Measurements from ENCODE around the gene TSPEAR.

The TSPEAR gene

GRCh38 chr21:44711327-44712202 lies at the start of gene TSPEAR:
TSPEAR (minus strand) TSS chr21:44711572; CDS start chr21:44711514, 58 bp downstream.
- DNase-seq (ENCODE audit: low read depth in 2 of 2), result no peak

- no peak for DNase-seq (ENCODE audit: low read depth in 2 of 2)
Observed at GRCh38 chr21:44760376-44760775, 49.0 kb upstream of the TSPEAR start.

DNA sequence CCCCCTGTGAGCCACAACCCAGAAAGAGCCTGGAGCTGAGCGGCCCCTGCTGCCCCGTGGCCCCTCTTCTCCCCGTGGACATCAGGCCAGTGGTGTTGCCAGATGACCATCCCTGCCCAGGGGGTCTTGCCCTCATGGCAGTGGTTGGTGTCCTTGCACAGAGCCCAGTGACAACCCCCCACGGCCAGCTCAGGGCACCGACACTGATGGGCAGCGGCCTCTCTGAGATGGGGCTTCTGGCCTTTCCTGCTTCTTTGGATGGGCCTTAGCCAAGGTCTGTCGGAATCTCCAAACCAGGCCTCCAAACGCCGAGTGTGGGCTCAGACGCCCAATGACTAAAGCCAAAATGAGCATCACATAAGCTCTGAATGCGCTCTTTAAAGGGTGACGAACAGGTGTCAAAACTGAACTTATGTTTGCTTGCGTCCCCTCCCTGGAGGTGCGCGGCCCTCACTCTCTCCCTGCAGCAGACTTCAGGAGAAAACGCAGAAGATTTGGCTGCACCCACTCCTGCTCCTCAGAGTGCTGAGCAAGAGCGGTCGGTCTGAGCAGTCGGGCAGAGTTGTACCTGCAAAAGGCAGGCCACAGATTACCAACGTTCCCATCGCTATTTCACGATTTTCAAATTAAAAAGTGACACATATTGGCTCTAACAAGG lies 48.4 kb upstream of the TSPEAR start:
- DNase-seq (ENCODE audit: low read depth in 2 of 2), result no peak

GRCh38 chr21:44758781-44759627 lies 47.6 kb upstream of the TSPEAR start:
- no peak for DNase-seq (ENCODE audit: low read depth in 2 of 2)

GRCh38 chr21:44758141-44758561 lies 46.8 kb upstream of the TSPEAR start:
- no peak for DNase-seq (ENCODE audit: low read depth in 2 of 2)

DNA sequence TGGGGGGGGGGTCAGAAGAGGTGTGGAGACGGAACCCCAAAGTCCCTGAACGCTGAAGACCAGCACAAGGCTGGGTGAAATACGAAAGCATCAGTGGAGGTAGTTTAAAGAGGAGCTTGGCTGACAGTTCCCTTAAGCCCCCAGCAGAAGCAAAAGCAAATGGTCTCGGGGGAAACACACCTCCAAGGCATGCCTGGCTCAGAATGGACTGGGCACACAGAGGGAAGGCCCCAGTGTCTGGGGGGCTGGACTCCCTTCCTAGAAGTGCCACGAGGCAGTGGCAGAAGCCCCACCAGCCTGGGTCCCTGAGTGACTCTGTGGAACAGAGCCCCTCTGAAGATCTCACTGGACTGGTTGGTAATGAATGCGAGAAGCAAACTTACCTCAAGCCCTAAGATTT lies 46.4 kb upstream of the TSPEAR start:
- DNase-seq (ENCODE audit: low read depth in 2 of 2), result no peak

DNA sequence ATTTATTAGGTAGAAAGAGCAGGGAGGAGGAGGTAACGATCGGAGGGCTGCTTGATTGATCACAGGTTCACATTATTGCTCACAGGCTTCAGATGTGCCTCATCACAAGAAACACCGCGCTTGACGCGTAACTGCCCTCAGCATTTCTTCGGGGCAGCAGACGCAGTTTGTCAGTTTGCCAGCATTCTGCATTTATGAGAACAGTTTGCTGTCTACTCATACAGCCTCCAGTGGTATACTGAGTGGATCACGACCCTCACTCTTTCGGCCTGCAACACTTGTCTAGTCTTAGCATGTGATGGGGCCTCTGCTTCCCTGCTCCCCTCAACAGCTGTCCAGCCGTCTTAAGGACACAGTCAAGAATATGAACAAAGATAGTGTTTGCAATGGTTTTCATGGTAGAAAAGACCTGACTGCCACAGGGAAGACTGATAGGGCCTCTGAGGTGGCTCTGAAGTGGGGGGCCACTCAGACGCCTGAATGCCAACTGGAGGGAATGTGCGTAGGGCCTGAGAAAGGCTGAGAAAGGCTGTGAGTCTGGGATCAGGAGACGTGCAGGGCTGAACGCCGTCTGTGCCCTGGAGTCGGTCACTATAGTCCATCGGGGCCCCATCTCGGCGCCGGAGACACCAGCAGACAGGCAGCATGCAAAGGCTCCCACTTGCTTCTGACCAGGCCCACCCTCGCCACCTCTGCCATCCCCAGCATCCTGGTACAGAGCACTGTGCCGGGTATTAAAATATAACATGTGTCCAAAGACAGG lies 45.2 kb upstream of the TSPEAR start:
- DNase-seq (ENCODE audit: low read depth in 2 of 2), result no peak

DNA sequence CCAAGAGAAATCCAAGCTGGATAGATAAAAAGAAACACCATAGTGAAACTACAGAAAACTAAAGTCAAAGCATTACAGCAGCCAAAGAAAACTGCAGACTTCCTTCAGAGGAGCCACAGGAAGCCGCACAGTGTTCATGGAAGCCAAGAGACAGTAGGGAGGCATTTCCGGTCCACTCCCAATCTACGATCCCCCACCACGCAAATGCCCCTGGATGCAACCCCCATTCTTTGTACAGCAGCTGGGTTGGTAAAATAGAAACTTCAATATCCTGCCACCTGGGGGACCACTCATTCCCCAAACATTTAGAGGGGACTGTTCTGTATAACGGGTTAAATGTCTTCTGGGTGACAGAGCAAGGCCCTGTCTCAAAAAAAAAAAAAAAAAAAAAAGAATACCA lies 43.9 kb upstream of the TSPEAR start:
- DNase-seq (ENCODE audit: low read depth in 2 of 2), result no peak

- DNase-seq (ENCODE audit: low read depth in 2 of 2), result no peak
Observed at GRCh38 chr21:44753357-44753756, 42.0 kb upstream of the TSPEAR start.

DNA sequence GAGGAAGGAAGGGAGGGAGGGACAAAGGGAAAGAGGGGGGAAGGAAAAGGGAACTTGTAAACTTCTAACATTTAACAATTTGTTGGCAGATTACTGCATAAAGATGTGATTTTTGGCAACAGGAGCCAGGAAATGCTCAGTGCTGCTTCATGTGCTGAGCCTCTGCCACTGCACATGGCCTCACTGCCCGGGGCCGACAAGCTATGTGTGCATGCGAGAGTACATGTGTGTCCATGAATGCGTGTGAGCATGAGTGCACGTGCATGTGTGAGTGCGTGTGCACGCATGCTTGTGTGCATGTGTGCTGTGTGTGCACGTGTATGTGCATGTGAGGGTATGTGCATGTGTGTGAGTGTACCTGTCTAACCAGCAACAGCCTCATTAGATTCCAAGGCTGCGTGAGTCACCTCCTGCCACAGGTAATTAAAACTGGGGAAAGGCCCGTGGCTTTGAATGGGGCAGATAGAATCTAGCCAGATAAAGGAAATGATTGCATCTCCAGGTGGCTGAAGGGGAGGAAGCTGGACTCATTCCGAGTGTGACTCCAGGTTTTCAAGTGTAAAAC lies 41.4 kb upstream of the TSPEAR start:
- no peak for DNase-seq (ENCODE audit: low read depth in 2 of 2)

GRCh38 chr21:44751799-44752636 lies 40.6 kb upstream of the TSPEAR start:
- DNase-seq (ENCODE audit: low read depth in 2 of 2), result no peak

GRCh38 chr21:44751186-44751798 lies 39.9 kb upstream of the TSPEAR start:
- no peak for DNase-seq (ENCODE audit: low read depth in 2 of 2)

DNA sequence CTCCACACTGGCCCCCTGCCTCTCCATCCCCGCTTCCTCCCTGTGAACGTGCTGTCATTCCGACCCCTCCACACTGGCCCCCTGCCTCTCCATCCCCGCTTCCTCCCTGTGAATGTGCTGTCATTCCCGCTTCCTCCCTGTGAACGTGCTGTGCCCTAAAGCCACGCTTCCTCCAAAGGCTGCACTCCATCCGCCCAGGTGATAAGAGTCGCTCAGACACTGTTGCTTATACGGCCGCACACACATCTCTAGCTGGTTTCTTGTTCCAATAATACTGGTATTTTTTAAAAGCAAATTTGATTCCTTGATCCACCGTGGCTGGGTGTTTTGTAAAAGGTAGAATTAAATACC lies 39.3 kb upstream of the TSPEAR start:
- no peak for DNase-seq (ENCODE audit: low read depth in 2 of 2)

DNA sequence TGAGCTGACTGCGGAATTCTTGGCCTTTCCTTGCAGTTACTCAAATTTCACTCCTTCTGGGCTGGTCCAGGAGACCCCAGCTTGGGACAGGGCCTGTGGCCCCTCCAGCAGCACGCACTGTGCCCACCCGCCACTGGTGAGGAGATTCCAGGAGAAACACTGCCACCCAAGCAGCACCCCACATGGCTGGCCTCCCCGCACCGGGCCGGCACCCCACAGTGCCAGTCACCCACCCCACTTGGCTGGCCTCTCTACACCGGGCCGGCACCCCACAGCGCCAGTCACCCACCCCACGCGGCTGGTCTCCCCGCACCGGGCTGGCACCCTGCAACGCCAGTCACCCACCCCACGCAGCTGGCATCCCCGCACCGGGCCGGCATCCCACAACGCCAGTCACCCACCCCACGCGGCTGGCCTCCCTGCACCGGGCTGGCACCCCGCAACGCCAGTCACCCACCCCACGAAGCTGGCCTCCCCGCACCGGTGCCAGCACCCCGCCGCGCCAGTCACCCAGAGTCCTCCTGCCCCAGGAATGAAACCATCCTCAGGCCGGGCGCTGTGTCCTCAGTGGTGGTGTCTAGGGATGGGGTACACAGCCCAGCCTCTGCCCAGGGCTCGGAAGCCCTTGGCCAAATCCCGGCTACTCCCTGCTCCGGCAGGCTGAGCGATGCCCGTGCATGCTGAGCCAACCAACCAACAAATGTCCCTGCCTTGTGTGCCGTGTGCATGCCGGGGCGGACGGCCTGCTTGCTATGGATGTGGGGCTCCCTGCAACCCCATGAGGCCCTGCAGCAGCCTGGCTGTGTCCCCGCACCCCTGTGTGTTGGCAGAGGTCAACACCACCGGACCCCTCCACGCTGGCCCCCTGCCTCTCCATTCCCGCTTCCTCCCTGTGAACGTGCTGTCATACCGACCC lies 38.6 kb upstream of the TSPEAR start:
- no peak for DNase-seq (ENCODE audit: low read depth in 2 of 2)

DNA sequence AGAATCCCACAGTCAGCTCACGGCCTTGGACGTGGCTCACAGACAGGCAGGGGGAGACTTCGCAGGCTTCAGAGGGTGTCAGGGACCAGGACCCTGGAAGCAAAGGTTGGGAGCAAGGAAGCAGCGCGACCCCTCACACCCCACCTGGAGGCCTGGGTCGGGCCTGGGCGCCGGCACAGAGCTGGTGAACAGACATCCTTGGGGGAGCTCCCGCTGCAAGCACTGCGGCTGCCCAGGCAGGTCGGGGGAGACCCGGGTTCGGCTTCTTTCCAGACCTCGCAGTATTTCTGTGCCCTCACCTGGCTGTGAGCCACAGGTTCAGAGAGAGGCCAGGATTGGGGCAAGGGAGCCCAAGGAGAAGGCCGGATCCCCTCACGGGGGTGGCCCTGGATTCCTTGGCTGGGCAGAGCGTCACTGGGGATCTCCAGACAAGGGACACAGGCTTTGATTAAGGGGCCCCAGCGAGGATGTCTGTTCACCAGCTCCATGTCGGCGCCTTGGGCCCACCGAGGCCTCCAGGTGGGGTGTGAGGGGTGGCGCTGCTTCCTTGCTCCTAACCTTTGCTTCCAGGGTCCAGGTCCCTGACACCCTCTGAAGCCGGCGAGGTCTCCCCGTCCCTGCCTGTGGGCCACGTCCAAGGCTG lies 37.9 kb upstream of the TSPEAR start:
- no peak for DNase-seq (ENCODE audit: low read depth in 2 of 2)

GRCh38 chr21:44748621-44749020 lies 37.2 kb upstream of the TSPEAR start:
- no peak for DNase-seq (ENCODE audit: low read depth in 2 of 2)

DNA sequence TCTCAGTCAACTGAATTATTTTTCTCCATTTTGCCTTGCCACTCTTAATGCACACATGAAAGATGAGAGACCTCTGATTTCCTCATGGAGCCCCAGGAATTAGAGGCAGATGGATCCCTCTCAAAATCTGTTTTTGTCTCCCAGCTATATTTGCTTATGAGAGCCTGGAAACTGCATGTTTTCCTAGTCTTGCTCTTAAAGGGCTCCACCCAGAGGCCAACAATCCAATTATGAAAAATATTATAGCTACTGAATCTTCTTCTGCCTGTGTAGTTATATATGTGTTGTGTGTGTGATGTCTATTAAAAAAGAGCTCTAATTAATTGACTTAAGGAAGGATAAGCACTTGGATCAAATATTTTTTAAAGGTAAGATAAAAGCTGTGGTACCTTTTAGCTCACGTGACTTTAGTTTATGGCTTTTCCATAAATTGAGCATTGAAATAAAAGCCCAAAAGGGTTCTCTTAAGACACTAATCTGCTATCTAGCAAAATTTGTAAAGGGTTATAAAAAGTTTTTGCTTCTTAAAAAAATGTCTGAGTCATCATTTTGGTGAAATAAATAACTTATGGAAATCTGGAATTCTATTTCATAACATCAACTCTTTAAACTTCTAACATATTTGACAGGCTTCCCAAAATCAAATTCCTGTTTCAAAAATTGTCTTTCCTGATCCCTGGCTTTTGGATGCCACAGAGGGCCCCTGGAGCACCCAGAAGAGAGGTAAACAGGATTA lies 31.2 kb upstream of the TSPEAR start:
- DNase-seq (ENCODE audit: low read depth in 2 of 2), result no peak

- DNase-seq (ENCODE audit: low read depth in 2 of 2), result no peak
Observed at GRCh38 chr21:44741921-44742320, 30.5 kb upstream of the TSPEAR start.

Data from stimulated activated CD8-positive, alpha-beta memory T cell treated with anti-CD3 and anti-CD28 coated beads, Interleukin-2, amount 100 ng/mL, for 1 hour (primary cell).